GM21367 (cell line): ENCODE results near the gene TMEM100.
A peak's percentile ranks its signal among the peaks of the same experiment; 100 is the strongest.

Experiments used
- ATAC-seq: cut with Tn5 transposase; IDR thresholded peaks from one replicate; pipeline ENCODE4 v1.9.1; 2021; ENCODE audit not compliant: unreplicated experiment

Gene TMEM100, protein sequence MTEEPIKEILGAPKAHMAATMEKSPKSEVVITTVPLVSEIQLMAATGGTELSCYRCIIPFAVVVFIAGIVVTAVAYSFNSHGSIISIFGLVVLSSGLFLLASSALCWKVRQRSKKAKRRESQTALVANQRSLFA

DNA sequence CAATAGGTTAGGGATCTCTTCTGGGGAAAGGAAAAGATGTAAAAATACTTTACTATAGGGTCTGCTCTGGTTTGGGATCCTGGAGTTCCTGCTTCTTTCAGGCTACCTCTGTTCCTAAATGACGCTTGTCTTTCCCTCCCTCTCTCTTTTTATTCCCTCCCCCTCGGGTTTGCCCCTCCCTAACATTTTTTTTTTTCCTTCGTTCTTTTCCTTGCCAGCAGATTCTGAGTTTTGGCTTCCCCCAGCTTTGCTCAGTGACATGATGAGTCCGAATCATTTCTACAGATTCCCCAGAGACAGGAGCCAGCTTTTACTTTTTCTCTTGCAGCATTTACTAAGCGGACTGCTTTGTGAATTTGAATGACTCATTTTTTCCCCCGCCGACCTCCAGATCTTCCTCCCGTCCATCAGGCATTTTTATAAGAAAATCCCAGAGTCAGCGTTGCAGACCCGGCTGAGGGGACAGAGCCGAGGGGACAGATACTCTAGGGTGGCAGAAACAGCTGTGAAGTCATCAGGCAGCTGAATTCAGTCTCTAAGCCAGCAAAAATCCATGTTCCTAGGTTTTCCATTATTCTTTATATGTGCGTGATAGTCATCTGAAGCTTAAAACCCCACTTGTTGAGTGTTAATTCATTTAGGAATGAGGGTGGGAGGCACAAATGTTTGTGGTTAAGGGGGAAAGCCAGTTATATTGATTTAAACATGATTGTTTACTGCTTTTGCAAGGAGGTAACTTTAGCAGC, at the start of gene TMEM100:
TSS of gene TMEM100 (minus strand) at position 123 of the 746 bp plus-strand sequence. CDS start 1,794 bp downstream, outside the sequence.
- ATAC-seq, result no peak

DNA sequence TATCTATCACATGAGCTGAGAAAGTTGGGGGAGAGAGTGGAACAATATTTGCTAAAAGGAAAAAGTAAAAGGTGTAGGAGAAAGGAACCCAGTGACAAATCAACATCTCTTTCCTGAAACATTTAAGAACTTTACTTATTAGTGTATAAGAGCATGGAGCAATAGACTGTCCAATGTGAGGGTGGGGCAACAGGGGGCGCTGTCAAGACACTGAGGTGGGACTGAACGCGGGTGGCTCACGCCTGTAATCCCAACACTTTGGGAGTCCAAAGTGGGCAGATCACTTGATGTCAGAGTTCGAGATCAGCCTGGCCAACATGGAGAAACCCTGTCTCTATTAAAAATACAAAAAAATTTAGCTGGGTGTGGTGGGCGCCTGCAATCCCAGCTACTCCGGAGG, 49.4 kb upstream of the TMEM100 start:
- no peak for ATAC-seq

DNA sequence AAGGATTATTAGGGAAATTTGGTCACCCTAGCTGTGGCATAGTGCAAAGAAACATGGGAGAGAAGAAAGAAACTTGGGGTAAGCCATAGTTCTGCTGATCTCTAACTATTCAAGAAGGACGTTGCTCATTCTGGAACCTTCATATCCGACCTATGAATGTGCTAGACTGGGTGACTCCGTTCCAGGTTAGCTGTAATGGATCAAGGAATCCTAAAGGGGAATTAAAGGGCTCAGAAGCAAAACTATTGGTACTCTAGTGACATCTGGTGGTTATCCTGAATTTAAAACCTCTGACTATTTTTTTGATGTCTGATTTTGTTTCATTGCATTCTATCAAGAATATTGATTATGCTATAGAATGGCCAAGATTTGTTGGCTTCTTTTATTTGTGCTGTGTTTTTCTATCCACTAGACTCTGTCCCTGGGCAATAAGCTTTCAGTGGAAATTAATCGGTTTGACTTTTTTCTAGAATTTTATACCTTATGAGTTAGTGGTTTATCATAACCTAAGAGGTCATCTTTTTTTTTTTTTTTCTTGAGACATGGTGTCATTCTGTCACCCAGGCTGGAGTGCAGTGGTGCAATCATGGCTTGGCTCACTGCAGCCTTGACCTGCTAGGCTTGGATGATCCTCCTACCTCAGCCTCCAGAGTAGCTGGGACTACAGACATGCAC, 47.7 kb upstream of the TMEM100 start:
- ATAC-seq, result no peak

DNA sequence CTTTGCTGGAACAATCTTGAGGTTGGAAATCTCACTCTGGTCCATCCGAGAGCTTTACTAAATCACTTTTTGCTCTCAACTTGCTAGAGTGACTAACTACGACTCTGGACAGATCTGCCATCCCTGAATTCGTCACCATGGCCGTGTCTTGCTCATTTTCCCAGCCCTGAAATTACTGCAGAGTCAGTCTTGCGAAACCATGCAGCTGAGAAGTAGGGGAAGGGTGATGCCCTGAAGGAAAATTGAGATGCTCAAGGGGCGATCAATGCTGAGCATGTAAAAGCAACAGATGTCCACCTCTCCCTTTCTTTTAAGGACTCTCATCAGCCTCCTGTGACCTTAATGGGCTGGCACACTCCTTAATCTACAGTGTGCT, 46.9 kb upstream of the TMEM100 start:
- ATAC-seq, result no peak

DNA sequence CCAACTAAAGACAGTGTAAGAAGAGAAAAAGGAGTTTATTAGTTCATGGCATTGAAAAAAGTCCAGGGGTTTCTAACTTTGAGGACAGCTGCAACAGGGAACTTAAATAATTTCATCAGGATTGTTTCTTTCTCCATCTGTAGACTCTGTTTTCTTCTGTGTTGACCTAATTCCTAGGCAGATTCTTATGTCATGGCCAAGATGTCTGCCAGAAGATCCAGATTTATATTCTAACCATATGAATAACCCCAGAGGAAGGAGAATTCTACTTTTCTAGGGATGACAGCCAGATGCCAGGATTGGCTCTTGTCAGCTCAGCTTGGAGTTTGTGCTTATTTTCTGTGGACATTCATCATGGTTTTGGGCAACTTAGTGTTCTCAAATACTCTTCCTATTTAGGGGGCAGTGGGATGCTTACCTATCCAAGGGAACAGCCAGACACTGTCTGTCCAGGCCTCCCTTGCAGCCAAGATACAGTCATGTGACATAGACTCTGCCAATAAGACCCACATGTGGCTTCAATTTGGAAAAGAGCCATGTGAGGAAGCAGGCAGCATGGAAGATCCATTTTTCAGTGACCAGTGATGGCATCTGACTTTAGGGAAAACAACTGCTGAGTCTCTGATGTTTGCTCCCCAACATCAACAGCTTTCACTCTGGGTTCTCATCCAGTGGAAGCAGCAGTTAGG, 46.4 kb upstream of the TMEM100 start:
- no peak for ATAC-seq

DNA sequence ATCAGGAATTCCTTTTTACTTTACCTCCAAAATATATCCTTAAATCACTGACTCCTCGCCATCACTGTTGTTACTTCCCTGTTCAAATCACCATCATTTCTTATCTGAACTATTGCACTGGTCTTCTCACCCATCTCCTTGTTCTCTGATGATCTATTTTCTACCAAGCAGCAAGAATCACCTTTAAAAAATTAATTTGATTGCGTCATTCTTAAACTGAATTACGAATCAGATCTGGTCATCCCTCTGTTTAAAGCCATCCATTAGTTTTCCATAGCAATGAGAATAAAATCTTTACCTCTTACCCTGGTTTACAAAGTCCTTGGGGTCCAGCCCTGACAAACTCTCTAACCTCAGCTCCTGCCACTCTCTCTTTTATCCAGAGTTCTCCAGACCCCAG, 42.8 kb upstream of the TMEM100 start:
- no peak for ATAC-seq

DNA sequence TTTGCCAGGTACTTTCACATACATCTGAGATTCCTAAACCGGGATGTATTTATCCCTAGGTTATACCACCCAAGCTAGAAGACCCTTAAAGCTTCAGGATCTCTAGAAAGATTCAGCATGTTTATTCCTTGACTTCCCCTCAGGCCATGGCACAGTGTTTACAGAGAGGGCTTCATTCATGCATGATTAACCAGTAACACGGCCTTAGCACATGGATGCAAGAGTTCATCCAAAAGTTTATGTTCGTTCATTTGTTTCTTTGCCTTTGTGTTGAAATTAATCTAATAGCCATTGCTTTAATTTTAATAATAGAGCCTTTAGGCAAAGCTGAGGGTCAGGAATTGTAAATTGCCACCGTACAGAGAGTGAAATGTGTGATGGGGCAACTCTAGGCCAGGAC, 41.9 kb upstream of the TMEM100 start:
- no peak for ATAC-seq

DNA sequence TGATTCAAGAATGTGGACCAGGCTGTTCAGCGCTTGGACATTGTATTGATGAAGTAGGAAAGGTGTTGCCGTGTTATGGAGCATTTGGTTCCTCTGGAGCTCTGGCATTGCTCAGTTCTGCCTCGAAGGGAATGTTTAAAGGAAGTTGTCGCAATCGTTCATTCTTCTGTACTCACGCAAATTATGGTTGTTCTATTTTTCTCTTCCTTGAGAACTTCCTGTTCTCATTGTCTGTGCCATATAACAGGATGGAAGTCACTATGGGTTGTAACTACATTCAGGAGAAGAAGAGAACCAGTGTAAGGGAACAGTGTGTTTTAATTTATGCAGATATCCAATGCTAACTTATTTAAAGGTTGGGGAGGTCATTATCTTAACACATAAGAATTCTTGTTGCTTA, 41.2 kb upstream of the TMEM100 start:
- no peak for ATAC-seq

DNA sequence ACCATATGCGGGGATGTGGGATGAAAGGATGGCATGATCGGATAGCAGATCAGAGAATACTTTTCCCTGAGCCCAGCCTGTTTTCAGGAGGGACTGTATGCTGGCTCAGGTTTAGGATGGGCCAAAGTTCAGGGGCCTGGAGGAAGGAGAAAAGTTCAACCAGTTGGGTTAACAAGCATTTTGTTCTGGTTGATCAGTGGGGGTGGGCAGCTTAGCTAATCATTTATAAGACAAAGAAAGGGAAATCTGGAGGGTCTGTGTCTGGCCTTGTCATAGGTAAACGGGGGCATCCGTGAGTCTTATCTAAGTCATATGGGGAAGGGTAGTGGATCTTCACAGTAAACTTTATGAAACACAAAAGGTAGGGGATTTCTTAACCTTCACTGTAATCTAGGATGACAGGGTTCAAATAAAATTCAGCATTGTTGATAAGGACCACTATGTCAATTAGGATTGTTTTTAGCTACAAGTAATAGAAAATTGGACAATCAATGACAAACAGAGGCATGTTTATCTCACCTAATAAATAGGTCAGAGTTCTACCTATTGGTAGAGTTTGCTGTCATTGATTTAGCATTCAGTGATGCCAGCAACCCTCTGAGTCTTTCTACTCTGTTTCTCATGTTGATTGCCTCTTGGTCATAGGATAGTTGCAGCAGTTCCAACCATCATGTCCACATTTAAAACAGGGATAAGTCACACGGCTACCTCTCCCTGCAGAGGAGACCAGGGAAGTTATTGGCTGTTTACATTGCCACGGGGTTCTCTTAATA, 39.6 kb upstream of the TMEM100 start:
- no peak for ATAC-seq

DNA sequence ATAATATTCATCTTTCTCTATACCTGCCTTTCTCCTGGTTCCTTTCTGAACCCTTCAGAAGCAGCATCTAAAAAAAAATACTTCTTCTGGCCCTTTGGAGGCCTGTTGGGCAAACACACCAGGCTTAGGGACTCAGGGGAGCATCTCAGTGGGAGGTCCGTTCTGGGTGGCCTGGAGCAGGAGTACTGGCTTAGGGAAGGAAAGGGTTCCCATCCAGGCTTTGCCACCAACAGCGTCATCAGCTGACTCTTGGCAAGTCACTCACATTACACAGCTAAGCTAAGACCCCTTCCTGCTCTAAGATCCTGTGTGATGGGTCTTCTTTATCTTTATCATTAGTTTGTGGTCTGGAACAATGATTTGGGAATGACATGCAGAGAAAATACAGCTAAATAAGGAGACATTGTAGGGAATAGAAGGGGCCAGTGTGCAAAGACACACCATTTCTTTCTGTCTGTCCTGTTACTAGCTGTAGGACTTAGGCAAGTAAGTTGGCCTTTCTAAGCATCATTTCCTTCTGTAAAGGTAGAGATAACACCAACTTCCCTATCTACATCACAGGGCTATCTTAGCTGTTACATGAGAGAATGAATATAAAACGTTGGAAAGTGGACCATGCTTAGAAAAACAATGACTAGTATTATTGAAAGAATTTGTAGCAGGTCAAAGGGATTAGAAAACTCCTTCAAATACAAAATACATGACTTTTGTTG, 38.1 kb upstream of the TMEM100 start:
- ATAC-seq, result no peak

DNA sequence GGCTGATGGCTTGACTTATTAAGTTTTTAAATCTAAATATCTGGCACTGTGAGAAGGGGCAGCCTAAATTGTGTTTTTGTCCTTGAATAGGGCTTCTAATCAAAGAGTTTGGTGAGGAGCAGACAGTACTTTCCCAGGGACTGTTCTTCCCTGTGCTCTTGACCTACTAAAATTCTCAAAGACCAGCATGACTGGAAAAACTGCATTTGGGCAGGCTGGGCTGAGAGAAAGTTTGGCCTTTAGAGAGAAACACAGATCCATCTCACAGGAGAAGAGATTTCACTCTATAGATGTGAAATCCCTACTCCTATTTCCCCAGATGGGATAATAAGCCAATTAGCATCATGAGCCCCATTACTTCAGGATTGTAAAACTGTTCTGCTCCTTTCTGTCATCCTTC, 35.5 kb upstream of the TMEM100 start:
- no peak for ATAC-seq

DNA sequence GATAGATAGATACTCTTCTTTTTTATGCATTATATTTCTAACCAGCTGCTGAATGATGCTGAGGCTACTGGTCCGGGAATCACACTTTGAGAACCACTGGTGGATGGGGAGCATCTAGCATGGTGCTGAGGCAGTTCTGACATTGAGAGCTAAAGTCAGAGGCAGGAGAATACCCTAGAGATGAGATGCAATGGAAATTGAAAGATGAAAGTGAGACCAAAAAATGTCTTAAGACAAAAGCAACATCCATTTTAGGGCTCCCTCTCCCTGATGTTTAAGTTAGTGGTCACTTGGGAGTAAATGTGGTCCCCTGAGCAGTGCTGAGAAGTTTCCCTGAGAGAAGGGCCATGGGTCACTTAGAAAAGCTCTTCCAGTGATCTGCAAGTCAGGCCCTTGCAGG, 35.0 kb upstream of the TMEM100 start:
- peak; percentile 63 for ATAC-seq

DNA sequence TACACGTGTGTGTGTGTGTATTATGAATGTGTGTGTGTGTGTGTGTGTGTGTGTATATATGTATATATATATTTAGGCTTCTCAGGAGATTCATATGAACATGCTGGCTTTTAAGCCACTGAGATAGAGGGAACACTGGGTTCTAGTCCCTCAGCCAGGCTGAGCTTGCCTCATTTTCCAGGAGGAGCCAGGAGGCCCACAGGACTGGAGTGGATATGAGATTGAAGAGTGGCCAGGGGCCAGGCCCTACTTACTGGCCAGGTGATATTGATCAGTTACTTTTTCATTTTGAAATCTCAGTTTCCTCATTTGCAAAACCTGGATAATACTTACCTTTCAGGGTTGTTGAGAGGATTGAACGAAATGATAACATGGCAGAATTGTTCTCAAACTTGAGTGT, 34.0 kb upstream of the TMEM100 start:
- no peak for ATAC-seq

DNA sequence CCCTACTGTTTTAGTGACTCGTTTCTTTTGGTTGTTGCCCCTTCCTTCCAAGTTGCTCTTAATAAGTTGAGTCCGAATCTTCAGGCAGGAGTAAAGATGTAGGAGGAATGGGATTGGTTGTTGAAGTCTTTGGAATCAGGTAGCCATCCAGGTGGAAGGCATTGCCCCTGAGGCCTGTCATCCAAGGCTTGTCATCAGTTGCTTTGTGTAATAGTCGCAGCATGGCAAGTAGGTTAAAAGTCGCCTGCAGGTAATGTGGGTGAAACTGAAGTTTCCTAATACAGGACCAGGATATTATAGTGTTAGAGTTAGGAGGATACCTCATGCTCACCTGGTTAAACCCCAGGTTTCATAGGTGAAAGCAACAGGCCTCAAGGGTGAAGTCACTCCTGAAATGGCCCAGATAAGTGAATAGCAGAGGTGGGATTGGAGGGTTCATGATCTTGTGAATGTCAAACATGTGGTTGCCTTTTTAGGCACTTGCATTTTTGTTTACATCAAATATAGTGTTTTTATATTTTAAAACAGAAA, 29.1 kb upstream of the TMEM100 start:
- no peak for ATAC-seq

DNA sequence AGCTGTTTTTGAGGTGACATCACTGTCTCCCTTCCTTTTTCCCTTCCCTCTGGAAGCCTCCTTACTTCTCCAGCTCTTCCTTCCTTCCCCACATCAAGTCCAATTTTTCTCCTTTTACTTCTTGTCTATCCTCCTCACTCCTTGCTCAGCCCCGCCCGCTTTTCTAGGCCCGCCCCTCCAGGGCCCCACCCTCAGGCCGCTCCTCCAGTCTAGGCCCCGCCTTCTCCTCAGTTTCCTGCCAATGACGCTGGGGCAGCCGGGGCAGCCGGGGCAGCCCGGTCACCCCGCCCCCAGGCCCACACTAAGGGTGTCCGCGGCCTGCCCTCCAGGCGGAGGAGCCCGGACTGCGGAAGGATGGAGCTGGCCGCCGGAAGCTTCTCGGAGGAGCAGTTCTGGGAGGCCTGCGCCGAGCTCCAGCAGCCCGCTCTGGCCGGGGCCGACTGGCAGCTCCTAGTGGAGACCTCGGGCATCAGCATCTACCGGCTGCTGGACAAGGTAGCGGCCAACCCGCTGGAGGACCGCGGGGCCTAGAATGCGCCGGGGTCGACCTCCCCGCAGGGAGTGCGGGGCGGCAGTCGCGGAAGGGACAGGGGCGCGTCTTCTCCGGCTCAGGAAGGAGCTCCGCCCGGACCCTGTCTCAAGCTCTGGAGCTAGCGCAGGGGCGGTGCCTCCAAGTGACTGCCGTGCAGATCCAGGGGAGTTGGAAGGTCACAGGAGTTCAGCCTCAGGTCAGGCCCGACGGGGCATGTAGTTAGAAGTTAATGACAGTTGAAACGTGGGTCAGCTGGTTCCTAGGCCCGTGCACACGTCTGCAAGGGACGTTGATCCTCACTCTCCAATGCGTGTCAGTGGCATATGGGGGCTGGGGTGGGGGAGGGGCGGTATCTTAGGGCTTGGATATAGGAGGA, 28.3 kb upstream of the TMEM100 start, which contains the start of gene PCTP:
TSS of gene PCTP (plus strand) at position 302 of the 908 bp plus-strand sequence. CDS start at position 355, 53 bp downstream.
- ATAC-seq, result peak; percentile 99

DNA sequence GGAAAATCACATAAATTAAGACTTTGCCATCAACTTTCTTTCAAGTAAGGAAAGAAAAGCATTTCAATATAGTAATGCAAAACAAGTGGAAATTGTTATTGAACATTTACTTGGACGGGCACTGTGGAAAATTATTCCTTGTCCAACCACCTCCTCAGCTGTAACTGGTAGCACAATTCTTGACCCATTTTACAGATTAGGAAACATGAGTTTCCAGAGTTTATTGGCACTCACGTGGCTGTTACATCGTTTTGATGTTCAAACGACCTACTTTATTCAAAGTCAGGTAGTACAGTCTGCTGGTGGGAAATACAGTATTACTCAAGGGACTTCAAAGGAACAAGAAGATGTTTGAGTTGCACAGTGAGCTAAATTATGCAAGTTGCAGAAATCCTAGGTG, 27.3 kb upstream of the TMEM100 start:
- ATAC-seq, result no peak

DNA sequence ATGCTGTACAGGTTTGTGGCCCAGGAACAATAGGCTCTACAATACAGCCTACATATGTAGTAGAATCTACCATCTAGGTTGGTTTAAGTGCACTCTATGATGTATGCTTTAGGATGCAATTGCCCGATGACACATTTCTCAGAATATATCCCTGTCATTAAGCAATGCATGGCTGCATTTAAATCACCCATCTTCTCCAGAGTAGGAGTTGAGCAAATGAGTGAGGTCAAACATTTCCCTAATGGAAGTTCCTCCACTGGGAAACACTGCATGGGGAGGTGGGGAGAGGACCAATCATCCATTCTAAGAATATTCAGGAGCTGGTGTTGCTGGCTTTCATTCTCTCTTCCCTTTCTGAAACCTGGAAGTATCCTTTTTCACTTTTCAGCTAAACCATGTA, 26.2 kb upstream of the TMEM100 start:
- ATAC-seq, result no peak

DNA sequence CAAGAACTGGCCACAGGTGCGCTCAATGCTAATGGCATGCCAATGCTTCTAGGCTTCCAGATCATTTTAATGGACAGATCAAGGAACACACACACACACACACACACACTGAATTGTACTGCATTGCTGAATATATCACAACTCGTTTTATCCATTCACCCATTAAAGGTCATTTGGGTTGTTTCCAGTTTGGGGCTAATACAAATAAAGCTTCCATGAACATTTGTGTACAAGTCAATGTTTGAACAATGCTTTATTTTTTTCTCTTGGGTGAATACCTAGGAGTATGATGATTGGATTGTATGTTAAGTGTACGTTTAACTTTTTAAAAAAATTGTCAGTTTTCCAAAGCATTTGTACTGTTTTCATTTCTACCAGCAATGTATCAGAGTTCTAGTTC, 24.5 kb upstream of the TMEM100 start:
- no peak for ATAC-seq

DNA sequence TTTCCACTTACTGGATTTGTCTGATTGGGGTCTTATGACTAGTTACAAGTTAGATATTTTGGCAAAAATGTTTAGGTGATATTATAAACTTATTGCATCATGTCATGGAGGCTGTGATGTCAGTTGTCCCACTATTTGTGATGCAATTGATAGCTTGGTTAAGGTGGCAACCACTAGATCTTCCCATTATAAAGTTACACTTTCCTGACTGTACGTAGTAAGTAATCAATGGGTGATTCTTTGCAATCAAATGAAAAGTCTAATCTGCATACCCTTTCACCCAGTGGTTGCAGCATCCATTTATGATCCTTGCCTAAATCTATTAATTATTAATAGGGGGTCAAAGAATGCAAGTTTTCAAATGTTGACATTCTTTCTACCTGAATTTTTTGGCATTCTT, 23.8 kb upstream of the TMEM100 start:
- ATAC-seq, result no peak
